ENCODE measurements around the gene NHLRC1.

Gene NHLRC1

GRCh38 chr6:18080544-18080943 lies 41.9 kb downstream of the NHLRC1 start:
- FAIRE-seq, result no peak

GRCh38 chr6:18078866-18079265 lies 43.6 kb downstream of the NHLRC1 start:
- FAIRE-seq, result no peak

DNA sequence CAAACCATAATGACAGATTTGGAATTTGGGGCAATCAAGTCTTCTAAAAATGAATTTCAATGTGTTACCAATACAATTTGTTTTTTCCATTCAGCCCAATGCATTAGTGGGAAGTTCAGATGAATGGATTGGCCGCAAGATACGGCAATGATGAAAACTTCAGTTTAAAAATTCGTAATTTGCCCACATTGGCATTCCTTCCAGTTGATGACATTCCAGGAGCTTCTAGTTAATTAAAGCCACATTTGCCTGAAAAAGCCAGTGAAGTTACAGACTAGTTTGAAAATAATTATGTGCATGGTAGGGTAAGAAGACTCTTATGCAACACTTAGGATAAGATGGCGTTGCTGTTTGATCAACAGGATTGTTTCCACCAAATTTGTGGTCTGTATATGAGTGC lies 46.2 kb downstream of the NHLRC1 start:
- no peak for FAIRE-seq

- no peak for FAIRE-seq
These were observed 49.6 kb downstream of the NHLRC1 start for GRCh38 chr6:18072841-18073240.

GRCh38 chr6:18070486-18070885 lies 52.0 kb downstream of the NHLRC1 start:
- FAIRE-seq, result no peak
